ENCODE data around the gene MRAP.

The MRAP gene

DNA sequence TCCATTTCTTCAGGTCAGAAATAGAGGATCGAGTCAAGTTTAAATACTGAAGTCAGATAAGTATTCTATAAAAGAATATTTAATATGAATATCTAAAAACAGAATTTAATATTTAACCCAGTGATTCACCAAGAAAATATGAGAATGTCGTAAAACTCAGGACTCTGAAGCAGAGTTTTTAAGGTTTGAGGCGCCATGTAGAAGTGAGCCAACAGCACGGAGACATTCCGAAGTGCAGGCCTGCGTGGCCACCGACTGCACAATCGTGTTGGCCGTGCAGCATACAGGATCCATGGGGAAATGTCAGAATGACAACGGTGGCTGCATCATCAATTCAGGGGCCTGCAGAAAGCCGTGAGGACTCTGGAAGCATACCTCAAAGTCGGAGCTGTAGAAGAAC, 23.4 kb downstream of the MRAP start:
- TF ChIP-seq, protein P1, sequence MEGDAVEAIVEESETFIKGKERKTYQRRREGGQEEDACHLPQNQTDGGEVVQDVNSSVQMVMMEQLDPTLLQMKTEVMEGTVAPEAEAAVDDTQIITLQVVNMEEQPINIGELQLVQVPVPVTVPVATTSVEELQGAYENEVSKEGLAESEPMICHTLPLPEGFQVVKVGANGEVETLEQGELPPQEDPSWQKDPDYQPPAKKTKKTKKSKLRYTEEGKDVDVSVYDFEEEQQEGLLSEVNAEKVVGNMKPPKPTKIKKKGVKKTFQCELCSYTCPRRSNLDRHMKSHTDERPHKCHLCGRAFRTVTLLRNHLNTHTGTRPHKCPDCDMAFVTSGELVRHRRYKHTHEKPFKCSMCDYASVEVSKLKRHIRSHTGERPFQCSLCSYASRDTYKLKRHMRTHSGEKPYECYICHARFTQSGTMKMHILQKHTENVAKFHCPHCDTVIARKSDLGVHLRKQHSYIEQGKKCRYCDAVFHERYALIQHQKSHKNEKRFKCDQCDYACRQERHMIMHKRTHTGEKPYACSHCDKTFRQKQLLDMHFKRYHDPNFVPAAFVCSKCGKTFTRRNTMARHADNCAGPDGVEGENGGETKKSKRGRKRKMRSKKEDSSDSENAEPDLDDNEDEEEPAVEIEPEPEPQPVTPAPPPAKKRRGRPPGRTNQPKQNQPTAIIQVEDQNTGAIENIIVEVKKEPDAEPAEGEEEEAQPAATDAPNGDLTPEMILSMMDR (conservative IDR thresholded peaks at IDR 0.05): no peak
- no peak for TF ChIP-seq ZFX (IDR thresholded peaks at IDR 0.05)
- H3K27ac ChIP-seq: no peak overlapping the region

DNA sequence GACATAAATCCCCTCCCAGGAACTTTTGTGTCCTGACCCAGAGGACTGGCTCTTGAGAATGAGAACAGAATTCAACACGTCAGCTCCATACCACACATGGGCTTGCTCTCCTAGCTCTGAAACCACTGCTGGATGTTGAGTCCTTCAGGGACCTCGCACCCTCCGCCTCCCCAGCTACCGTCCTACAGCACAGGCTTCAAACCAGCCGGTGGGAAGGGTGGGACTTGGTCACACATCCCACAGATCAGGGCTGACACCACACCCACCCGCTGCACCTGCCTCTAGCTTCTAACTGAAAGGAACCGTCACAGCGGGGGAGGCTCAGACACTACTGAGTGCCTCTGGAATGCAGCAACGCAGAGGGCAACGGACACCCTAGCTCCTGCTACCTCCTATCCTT, 24.0 kb downstream of the MRAP start:
- no peak overlapping the region for H3K27ac ChIP-seq
- TF ChIP-seq ZFX (IDR thresholded peaks at IDR 0.05): no peak
- TF ChIP-seq, protein P1 (conservative IDR thresholded peaks at IDR 0.05): no peak

DNA sequence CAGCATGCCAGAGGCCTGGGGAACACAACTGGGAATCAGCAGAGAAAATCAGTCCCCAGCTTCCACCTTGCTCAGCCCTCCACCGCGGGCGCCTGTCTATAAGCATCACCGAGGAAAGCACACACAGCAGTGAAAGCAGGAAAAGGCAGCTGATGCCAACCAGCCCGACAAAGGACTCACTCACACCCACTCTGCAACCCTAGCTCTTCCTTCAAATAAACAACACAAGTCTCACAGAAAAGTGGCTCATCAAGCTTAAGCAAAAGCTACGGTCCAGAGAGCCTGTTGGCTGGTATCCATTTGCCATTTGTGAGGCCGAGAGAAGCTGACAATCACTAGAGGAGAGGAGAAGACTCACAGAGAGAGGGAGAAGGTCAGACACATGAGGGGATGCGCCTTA, 27.1 kb downstream of the MRAP start:
- TF ChIP-seq ZFX (IDR thresholded peaks at IDR 0.05): no peak
- TF ChIP-seq, protein P1 (conservative IDR thresholded peaks at IDR 0.05): no peak

DNA sequence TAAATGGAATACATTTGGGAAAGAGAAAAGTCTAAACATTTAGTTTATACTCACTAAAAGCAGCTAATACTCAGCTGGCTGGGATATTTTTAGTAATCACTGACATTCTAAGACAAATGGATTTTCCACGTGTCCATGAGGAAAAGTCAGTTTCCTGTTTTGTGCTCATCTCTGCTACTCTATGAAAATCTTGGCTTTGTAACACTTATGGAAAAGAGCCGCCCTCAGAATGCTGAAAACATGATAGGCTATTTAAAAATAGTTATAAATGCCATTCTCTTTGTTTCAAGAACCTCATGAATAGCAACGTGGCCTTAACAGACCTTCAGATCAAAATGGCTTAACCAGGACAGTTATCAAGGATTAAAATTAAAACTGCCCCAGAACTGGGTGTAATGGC, 29.9 kb downstream of the MRAP start:
- TF ChIP-seq, protein P1 (conservative IDR thresholded peaks at IDR 0.05): no peak
- no peak for TF ChIP-seq ZFX (IDR thresholded peaks at IDR 0.05)
- no peak overlapping the region for H3K27ac ChIP-seq

More for the DNA sequence above, 27.1 kb downstream of the MRAP start:
- H3K27ac ChIP-seq: no peak overlapping the region

DNA sequence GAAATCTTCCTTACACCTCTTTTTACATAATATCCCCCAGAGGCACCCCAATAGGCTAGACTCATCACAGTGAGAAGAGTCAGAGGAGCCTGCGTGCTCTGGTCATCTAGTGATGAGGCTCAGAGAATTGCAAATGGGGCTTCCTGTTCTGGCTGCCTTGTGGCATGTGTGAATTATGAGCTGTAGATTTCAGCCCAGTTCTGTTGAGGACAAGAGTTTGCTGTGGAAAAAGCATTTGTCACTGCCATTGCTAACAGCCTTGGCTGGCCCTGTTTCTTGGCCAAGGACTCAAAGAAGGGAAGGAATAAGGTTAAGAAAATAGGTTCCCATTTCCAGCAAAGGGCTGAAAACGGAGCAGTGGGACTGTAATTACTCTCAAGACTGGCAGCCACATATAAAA, 30.7 kb downstream of the MRAP start:
- no peak overlapping the region for H3K27ac ChIP-seq
- no peak for TF ChIP-seq ZFX (IDR thresholded peaks at IDR 0.05)
- TF ChIP-seq, protein P1 (conservative IDR thresholded peaks at IDR 0.05): no peak

DNA sequence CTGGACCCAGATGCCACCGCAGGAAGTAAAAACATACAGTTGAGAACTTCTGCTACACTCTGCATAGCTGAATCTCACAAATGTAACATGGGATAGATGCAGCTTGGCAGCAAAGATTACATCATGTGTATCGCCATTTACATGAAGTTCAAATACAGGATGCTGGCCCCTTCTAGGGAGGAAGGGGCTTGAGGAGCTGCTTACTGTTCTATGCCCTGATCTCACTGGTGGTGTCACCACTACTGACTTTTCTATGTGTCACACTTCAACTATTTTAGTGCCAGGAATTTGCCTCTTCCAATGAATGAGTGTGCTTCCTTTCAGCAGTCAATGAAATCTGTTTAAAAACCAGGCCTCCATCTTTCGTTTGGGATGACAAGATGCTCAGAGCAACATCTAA, 31.1 kb downstream of the MRAP start:
- no peak for TF ChIP-seq ZFX (IDR thresholded peaks at IDR 0.05)
- TF ChIP-seq, protein P1 (conservative IDR thresholded peaks at IDR 0.05): no peak
- H3K27ac ChIP-seq: no peak overlapping the region

DNA sequence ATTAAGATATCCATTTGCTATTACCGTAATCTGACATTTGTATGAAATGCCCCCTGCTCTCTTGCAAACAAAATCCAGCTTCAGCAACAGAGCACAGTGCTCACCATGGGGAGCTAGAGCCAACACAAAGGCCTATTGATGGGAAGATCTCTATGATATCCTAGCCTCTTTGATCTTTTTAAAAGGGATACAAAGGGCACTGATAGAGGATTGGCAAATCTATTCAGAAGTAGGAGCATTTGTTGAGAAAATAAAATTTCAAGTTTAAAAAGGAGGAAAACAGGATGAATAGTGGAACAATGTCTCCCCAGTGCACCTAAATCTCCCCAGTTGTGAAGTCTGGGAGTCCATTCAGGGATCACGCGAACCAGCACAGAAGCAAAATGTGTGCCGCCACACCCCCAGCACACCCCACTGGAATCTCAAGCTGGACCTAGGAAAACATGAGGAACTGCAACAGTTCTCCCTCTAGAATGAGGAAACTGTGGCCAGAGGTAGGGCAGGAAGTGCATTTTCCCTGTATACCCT, 32.2 kb downstream of the MRAP start:
- no peak overlapping the region for H3K27ac ChIP-seq
- TF ChIP-seq ZFX (IDR thresholded peaks at IDR 0.05): no peak
- TF ChIP-seq, protein P1 (conservative IDR thresholded peaks at IDR 0.05): no peak
